GM12878 (cell line): ENCODE data around the gene NAA25. TPM values are rescaled to one million over a fixed set of nuclear protein-coding genes. Genes with fewer than 3 reads are reported as not detected.

Experiments used
- ATAC-seq: fragments of 200-7000 bp; cut with Tn5 transposase; 3 replicates; pipeline ENCODE4 v1.9.1; 2020; ENCODE audit warnings: mild to moderate bottlenecking, moderate library complexity
- BruUV-seq: library from RNA; stranded (reverse); fragments of 400-500 nt; replicated peaks from 2 replicates; lab custom pipeline; 2021; lab: Mats Ljungman, UMichigan
- CTCF ChIA-PET: fragments of 300-600 bp; sonication (Branson Sonifier 250); formaldehyde crosslinking; extraction: SDS; loops from one replicate; lab custom pipeline; 2021; ENCODE audit warnings: inconsistent platforms; lab: Yijun Ruan, JAX
- POLR2A ChIA-PET: fragments of 350-600 bp; formaldehyde crosslinking; extraction: SDS; loops from one replicate; lab custom pipeline; 2021; ENCODE audit warnings: inconsistent platforms; lab: Charles Lee
- RAD21 ChIA-PET: fragments of 300-600 bp; sonication (Branson Sonifier 250); formaldehyde crosslinking; loops from one replicate; lab custom pipeline; 2023; ENCODE audit warnings: antibody characterized with exemption; ENCODE audit not compliant: unreplicated experiment; lab: Charles Lee
- SMC1A ChIA-PET: fragments of 300-600 bp; sonication (Branson Sonifier 250); formaldehyde crosslinking; loops from one replicate; lab custom pipeline; 2023; ENCODE audit not compliant: unreplicated experiment, uncharacterized antibody; lab: Charles Lee
- DNase-seq: peaks from one replicate; pipeline ENCODE4 v3.0.0-alpha.2; 2011; ENCODE audit warnings: low read depth, low spot score
- FAIRE-seq: peaks from 3 replicates; lab custom pipeline; 2011; peaks lifted over from hg19 to GRCh38; lab: Jason Lieb, UNC
- H2AFZ ChIP-seq: 2 replicates; pipeline ENCODE4 v1.6.0; 2011; ENCODE audit warnings: low read depth, low read length, control low read depth; ENCODE audit not compliant: control insufficient read depth
- H3K27ac ChIP-seq: 2 replicates; pipeline ENCODE4 v1.5.1; 2011; ENCODE audit warnings: control low read depth; ENCODE audit not compliant: control insufficient read depth, insufficient read depth
- H3K27me3 ChIP-seq, 2 experiments: replicated peaks in 1 of 2; 2 replicates each; pipeline versions ENCODE4 v1.6.0 to v1.6.1; 2011; ENCODE audit warnings: low read length in 1 of 2; ENCODE audit not compliant: control insufficient read depth in 2 of 2, insufficient read depth in 2 of 2
- H3K36me3 ChIP-seq, 2 experiments: 2 replicates each; pipeline ENCODE4 v1.5.1; 2011; ENCODE audit warnings: low read length in 1 of 2; ENCODE audit not compliant: control insufficient read depth in 2 of 2, insufficient read depth in 2 of 2
- H3K4me1 ChIP-seq: 2 replicates; pipeline ENCODE4 v1.6.1; 2011; ENCODE audit warnings: mild to moderate bottlenecking, low read length, moderate library complexity, mixed read lengths; ENCODE audit not compliant: control insufficient read depth, insufficient read depth
- H3K4me2 ChIP-seq: 2 replicates; pipeline ENCODE4 v1.6.0; 2011; ENCODE audit warnings: control low read depth; ENCODE audit not compliant: control insufficient read depth, insufficient read depth
- H3K4me3 ChIP-seq: fragments of 200-600 bp; sonication (generic); 2 replicates; pipeline ENCODE4 v1.5.1; 2016
- H3K79me2 ChIP-seq: 2 replicates; pipeline ENCODE4 v1.6.0; 2011; ENCODE audit warnings: low read length; ENCODE audit not compliant: control insufficient read depth, insufficient read depth
- H3K9ac ChIP-seq: 2 replicates; pipeline ENCODE4 v1.8.0; 2011; ENCODE audit warnings: low read length, control low read depth, mixed read lengths; ENCODE audit not compliant: control insufficient read depth, insufficient read depth
- H3K9me3 ChIP-seq: replicated peaks from 3 replicates; pipeline ENCODE4 v1.5.1; 2011; ENCODE audit warnings: mild to moderate bottlenecking, low read length; ENCODE audit not compliant: control insufficient read depth, insufficient read depth
- H4K20me1 ChIP-seq: 2 replicates; pipeline ENCODE4 v1.6.0; 2011; ENCODE audit not compliant: control insufficient read depth, insufficient read depth
- ASH2L ChIP-seq: fragments of 300-600, 200-600 bp; sonication (generic); IDR thresholded peaks from 2 replicates; pipeline ENCODE4 v1.6.1; 2017; ENCODE audit warnings: low read depth, mild to moderate bottlenecking, borderline replicate concordance
- BMI1 ChIP-seq: fragments of 450-650 bp; IDR thresholded peaks from 2 replicates; pipeline ENCODE4 v1.6.1; 2016; ENCODE audit warnings: mild to moderate bottlenecking, moderate library complexity, borderline replicate concordance
- CBX3 ChIP-seq: fragments of 200-600 bp; sonication (generic); IDR thresholded peaks from 2 replicates; pipeline ENCODE4 v1.6.1; 2016; ENCODE audit warnings: low read depth, borderline replicate concordance
- CEBPZ ChIP-seq: fragments of 150-350 bp; IDR thresholded peaks from 2 replicates; pipeline ENCODE4 v1.6.1; 2016; ENCODE audit warnings: low read depth, low read length
- E4F1 ChIP-seq: fragments of 450-650 bp; IDR thresholded peaks from 2 replicates; pipeline ENCODE4 v1.6.1; 2018; ENCODE audit warnings: borderline replicate concordance, mild to moderate bottlenecking; ENCODE audit not compliant: partially characterized antibody
- EZH2 ChIP-seq: IDR thresholded peaks from 2 replicates; pipeline ENCODE4 v1.6.1; 2012; ENCODE audit warnings: low read depth, mild to moderate bottlenecking, control low read depth, inconsistent platforms, low read length, borderline replicate concordance; ENCODE audit not compliant: control insufficient read depth
- TAF1 ChIP-seq: IDR thresholded peaks from 2 replicates; pipeline ENCODE4 v1.6.1; 2011; ENCODE audit warnings: mild to moderate bottlenecking, low read depth, low read length, borderline replicate concordance
- TCF12 ChIP-seq: IDR thresholded peaks from 2 replicates; pipeline ENCODE4 v1.6.1; 2011; ENCODE audit warnings: low read depth, mild to moderate bottlenecking, low read length
- TCF3 ChIP-seq: IDR thresholded peaks from 2 replicates; pipeline ENCODE4 v1.6.1; 2012; ENCODE audit warnings: low read depth, mild to moderate bottlenecking, low read length, borderline replicate concordance; ENCODE audit not compliant: insufficient read depth
- ZZZ3 ChIP-seq: IDR thresholded peaks from 2 replicates; pipeline ENCODE4 v1.6.1; 2011; ENCODE audit warnings: low read depth; ENCODE audit not compliant: control insufficient read depth, insufficient read length
- WGBS: methylation state at CpG from one replicate; pipeline ENCODE4 v1.1.6; 2016; ENCODE audit warnings: low lambda C conversion rate; ENCODE audit not compliant: insufficient replicate concordance, insufficient coverage; ENCODE audit errors: missing lambda C conversion rate; 5-methylcytosine and 5-hydroxymethylcytosine counted together
- in situ Hi-C: fragments of 300-500 bp; cut with MboI; formaldehyde crosslinking; loops from 9 replicates; pipeline ENCODE4 v1.14.3; 2018; ENCODE audit warnings: mixed read lengths
- intact Hi-C: fragments of 100-400 bp; cut with micrococcal nuclease; formaldehyde crosslinking; loops from one replicate; pipeline ENCODE4 v1.14.2; 2022; ENCODE audit not compliant: unreplicated experiment
- polyA plus RNA-seq, 11 experiments: library from polyadenylated mRNA; depleted of rRNA in 4 of 11; unstranded in 6 of 11; stranded (reverse) in 5 of 11; fragments of >200 nt; fragmentation: Nextera tagmentation in 4 of 11; fragmentation: Illumina TruSeq in 1 of 11; extraction: Ambion mirVana in 4 of 11; extraction: Trizol in 1 of 11; gene quantifications; 1 replicate in 1 of 11; 2 replicates in 10 of 11; pipeline versions ENCODE4 v1.2.1 to v1.2.3, GENCODE V29; 2011 to 2016; ENCODE audit warnings: inconsistent platforms in 2 of 11, missing spikeins in 2 of 11, low read depth in 1 of 11
- total RNA-seq, 4 experiments: library from RNA; depleted of rRNA in 3 of 4; stranded (reverse); fragments of >200 nt in 3 of 4; fragmentation: Illumina TruSeq in 1 of 4; extraction: Trizol in 1 of 4; gene quantifications; 2 replicates each; pipeline versions ENCODE4 v1.2.1 to v1.2.3, GENCODE V29; 2013 to 2021
- TF ChIP-seq, protein P1 (sequence below): fragments of 450-650 bp; IDR thresholded peaks from 2 replicates; pipeline ENCODE4 v1.6.1; 2016; ENCODE audit warnings: mild to moderate bottlenecking, moderate library complexity, borderline replicate concordance

Gene NAA25
- total and polyA plus RNA-seq, 10 of the 15 experiments (the other 5 are each of a cell fraction or from before 2014, with no cell fraction given) = 15.0 to 39.2 (median 29.4) TPM

GRCh38 chr12:112063273-112063672 is 45.3 kb downstream of the NAA25 start:
- Histone ChIP-seq H3K9ac (no peak overlapping the region), H3K27ac (no peak overlapping the region), H3K27me3 (no peaks in the 10 kb centered on the region), H2AFZ (no peak overlapping the region), H3K79me2 (no peaks in the 10 kb centered on the region), H3K4me3 (no peak overlapping the region), H3K4me1 (no peaks in the 10 kb centered on the region), H4K20me1 (no peaks in the 10 kb centered on the region), H3K9me3 (no peaks in the 10 kb centered on the region), H3K4me2 (no peak overlapping the region), H3K36me3 (peaks cover 9 to 25% of the 10 kb centered on the region in 2 experiments)
- ChIA-PET POLR2A (no interaction called here), RAD21 (no interaction called here), CTCF (no interaction called here), SMC1A (no interaction called here)
- TF ChIP-seq ASH2L (no peak), TCF12 (no peak), TCF3 (no peak), TAF1 (no peak), E4F1 (no peak), ZZZ3 (no peak), EZH2 (no peak), CBX3 (no peak), CEBPZ (no peak), BMI1 (no peak)
- TF ChIP-seq, protein P1, sequence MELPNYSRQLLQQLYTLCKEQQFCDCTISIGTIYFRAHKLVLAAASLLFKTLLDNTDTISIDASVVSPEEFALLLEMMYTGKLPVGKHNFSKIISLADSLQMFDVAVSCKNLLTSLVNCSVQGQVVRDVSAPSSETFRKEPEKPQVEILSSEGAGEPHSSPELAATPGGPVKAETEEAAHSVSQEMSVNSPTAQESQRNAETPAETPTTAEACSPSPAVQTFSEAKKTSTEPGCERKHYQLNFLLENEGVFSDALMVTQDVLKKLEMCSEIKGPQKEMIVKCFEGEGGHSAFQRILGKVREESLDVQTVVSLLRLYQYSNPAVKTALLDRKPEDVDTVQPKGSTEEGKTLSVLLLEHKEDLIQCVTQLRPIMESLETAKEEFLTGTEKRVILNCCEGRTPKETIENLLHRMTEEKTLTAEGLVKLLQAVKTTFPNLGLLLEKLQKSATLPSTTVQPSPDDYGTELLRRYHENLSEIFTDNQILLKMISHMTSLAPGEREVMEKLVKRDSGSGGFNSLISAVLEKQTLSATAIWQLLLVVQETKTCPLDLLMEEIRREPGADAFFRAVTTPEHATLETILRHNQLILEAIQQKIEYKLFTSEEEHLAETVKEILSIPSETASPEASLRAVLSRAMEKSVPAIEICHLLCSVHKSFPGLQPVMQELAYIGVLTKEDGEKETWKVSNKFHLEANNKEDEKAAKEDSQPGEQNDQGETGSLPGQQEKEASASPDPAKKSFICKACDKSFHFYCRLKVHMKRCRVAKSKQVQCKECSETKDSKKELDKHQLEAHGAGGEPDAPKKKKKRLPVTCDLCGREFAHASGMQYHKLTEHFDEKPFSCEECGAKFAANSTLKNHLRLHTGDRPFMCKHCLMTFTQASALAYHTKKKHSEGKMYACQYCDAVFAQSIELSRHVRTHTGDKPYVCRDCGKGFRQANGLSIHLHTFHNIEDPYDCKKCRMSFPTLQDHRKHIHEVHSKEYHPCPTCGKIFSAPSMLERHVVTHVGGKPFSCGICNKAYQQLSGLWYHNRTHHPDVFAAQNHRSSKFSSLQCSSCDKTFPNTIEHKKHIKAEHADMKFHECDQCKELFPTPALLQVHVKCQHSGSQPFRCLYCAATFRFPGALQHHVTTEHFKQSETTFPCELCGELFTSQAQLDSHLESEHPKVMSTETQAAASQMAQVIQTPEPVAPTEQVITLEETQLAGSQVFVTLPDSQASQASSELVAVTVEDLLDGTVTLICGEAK = no peak
- DNase-seq = no peak
- no TSS peak for BruUV-seq
- intact Hi-C loops (no loop called here), in situ Hi-C loops (no loop called here)
- ATAC-seq = no peak
- WGBS = 96% methylated on average over 2 of the region's 2 CpGs
- FAIRE-seq = no peak
